Stimulated activated naive CD8-positive, alpha-beta T cell treated with anti-CD3 and anti-CD28 coated beads, Interleukin-15, Interleukin-2, amounts not matched to agents 100 U/mL and 50 U/mL, for 24 hours (primary cell): ENCODE results near the gene RTN3.
"Not testable (repeated sequence)": the region's sequence is repeated elsewhere in the genome, so short reads cannot be mapped to it uniquely, and the experiment has no call there.

Experiments used
- ATAC-seq: fragments of 150-1000 bp; cut with Tn5 transposase; one replicate; pipeline ENCODE4 v1.10.0; 2021
- DNase-seq: peaks from one replicate; pipeline ENCODE4 v3.0.0; 2021

The RTN3 gene

DNA sequence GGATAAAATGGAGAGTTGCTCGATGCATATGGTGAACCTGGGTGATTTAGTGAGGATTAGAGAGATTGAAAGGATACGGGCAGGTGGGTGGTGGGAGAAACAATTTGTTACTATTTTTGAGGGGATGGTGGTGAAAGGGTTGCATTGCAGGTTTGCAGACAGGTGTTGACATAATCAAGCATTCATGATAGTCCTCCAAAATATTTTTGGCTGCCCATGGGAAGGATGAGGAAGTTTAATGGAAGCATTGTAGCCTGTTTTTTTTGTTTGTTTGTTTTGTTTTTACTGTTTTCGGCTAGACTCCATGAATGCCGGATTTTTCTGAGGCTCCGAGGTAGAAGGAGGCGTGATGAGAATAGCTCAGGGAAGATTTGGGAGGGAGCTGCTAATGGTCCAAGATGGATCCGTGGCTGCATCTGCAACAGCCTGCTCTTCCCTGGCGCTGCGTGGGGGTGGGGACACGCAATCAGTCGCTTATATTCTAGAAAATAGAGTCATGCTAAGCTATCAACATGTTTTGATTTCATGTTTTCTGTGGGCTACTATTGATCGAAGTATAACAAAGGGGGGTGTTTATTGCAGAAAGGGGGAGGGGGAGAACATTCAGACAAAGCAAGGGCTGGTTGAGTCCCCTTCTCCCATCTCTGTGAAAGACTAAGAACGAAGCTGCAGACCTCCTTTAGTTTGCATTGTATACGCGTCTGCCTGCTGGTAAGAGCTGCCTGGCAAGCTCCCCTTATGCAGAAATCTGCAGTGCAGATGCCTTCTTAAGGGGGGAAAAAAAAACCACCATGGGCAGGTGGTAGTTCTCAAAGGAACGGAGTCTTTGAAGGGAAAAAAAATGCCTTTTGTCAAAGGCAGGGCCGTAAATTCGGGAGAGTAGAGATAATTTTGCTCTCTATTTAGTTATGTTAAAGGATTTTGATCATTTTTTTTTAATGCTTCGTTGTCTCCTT is 1.0 kb downstream of the RTN3 start:
- peak; percentile 32 for DNase-seq
- ATAC-seq: no peak

GRCh38 chr11:63683133-63683991 is 2.1 kb downstream of the RTN3 start:
- ATAC-seq (no peak), DNase-seq (no peak)

DNA sequence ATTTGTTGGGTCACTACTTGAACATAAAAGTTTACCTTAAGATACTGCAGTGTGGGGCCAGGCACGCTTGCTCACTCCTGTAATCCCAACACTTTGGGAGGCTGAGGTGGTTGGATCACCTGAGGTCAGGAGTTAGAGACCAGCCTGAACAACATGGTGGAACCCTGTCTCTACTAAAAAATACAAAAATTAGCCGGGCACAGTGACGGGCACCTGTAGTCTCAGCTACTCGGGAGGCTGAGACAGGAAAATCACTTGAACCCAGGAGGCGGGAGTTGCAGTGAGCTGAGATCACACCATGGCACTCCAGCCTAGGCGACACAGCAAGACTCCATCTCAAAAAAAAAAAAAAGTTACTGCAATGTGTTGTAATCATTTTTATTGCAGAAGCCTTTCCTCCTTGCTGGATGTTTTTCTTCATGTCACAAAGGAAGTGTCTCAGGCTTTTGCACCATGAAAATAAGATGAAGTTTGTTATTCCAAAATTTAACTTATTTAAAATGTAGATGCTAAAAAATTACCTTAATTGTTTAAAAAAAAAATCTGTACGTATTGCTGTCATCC is 3.9 kb downstream of the RTN3 start:
- not testable (repeated sequence) for DNase-seq, ATAC-seq

DNA sequence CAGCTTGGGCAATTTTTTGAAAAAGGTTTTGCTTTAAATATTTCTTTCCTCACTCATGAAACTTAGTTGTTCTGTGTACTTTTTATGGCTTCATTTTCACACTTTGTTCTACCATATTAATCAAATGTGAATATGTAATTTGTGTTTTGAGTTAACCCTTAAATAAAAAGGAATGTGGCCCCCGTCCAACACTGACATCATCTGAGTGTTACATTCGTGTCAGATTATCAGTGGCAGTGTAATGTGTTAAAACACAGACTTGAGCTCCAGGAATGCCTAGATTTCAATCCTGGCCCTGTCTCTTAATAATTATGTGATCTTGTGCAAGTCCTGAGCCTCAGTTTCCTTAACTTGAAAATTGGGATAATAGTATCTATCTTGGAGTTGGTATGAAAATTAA is 5.6 kb downstream of the RTN3 start:
- no peak for ATAC-seq
- DNase-seq: no peak

GRCh38 chr11:63687845-63688244 is 6.5 kb downstream of the RTN3 start:
- DNase-seq: peak; percentile 28
- ATAC-seq: peak; percentile 98

- no peak for DNase-seq
Measured at GRCh38 chr11:63694596-63694995, 13.3 kb downstream of the RTN3 start.

GRCh38 chr11:63698976-63699733 is 17.9 kb downstream of the RTN3 start:
- ATAC-seq (no peak), DNase-seq (no peak)

More at GRCh38 chr11:63694596-63694995, 13.3 kb downstream of the RTN3 start:
- no peak for ATAC-seq

GRCh38 chr11:63699896-63700295 is 18.6 kb downstream of the RTN3 start:
- ATAC-seq: no peak
- no peak for DNase-seq

- no peak for DNase-seq
- ATAC-seq: no peak
Measured at GRCh38 chr11:63705526-63705925, 24.2 kb downstream of the RTN3 start.

DNA sequence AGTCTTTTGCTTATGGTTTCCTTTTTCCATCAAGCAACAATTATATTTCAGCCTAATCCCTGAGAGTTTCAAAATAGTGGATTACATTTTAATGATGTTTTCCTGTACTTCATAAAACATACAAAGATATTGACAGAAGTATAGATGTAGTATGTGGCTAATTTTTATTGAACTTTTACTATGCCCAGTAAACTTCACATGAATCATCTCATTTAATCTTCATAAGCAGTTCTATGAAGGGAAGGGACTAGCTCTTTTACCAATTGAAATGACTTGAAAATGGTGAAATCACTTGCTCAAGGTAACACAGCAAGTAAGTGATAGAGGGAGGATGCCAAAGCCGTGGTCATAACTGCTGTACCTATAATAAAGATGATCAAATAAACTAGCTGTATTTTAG is 27.5 kb downstream of the RTN3 start:
- DNase-seq (no peak), ATAC-seq (no peak)

DNA sequence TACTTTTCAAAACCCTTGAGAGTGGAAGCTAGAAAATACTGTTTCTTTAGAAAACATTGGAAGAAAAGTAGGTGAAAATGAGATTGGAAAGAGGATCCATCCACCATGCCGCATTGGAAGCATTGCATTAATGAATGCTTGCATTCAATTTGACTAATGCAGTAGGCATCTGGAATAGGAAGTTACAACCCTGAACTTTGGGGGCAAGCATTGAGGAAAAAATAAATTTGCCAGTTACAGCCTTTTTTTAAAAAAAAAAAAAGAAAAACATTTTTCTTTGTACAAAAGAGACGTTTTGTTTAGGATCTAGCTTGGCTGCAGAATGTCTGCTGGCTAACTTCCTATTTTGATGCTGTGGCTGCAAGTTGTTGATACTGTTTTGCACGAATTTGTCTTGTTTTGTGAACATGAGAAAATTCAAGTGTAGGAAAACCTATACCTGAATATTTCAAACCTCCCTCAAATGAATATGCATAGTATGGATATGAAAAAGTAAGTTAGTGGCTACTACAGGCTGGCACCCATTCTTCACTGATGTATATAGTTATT is 28.1 kb downstream of the RTN3 start:
- DNase-seq (no peak), ATAC-seq (no peak)

- ATAC-seq: no peak
- DNase-seq: no peak
Measured at GRCh38 chr11:63710476-63711217, 29.3 kb downstream of the RTN3 start.

DNA sequence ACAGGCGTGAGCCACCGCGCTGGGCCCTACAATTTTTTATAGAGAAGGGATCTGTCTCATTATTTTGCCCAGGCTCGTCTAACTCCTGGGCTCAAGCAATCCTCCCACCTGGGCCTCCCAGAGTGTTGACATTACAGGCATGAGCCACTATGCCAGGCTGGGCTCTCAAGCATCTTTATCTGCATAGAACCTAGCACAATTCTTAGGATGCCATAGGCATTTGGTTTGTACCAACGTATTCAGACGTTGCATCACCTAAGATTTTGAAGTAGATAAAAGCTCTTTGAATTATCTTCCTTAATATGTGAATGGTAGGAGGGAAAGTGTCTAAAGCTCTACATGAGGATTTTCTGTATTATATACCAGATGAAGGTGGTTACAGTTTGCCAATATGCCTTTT is 30.5 kb downstream of the RTN3 start:
- DNase-seq: no peak
- ATAC-seq: no peak

DNA sequence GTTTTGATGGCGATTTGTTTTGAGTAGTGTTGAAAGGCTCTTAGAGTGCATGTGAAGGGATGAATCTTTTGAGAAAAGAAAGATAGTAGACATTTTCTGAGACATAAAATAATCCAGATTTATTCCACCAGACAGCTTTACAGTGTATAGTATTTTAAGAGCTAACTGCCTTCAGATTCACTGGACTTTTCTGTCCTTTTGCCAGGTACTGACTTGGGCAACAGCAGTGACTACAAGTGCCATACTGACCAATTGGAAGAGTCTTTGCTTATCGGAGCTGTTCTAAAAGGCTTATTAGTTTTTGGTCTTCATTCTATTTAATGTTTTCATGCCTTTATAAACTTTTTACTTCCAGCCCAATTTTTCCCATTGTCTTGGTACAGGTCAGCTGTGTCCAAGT is 32.5 kb downstream of the RTN3 start:
- ATAC-seq: no peak
- DNase-seq: no peak

DNA sequence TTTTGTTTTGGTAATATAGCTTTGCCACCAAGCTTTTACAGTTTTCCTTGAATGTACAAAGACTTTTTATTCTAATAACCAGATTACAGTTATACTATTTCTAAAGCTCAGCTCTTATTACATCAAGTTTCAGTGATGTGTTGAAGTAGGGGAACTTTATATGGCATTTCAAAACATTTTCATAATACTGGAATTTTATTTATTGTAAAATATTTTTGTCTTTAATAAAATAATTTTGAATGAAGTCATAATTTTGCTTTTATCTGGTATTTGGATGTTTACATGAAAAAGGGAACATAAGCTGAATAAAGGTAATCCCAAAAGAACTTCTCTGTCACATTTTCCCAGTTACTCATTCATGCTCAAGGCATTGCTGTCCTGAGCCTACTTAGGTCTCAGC is 34.7 kb downstream of the RTN3 start:
- no peak for DNase-seq

DNA sequence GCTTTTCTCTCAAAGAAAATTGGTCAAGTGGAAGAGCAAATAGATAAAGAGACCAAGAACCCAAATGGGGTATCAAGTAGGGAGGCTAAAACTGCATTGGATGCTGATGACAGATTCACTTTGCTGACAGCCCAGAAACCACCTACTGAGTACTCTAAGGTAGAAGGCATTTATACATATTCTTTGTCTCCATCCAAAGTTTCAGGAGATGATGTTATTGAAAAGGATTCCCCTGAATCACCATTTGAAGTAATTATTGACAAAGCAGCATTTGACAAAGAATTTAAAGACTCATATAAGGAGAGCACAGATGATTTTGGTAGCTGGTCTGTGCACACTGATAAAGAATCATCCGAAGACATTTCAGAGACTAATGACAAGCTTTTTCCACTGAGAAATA is 37.7 kb downstream of the RTN3 start:
- ATAC-seq (no peak), DNase-seq (no peak)

More for the DNA sequence above, 34.7 kb downstream of the RTN3 start:
- ATAC-seq: no peak

DNA sequence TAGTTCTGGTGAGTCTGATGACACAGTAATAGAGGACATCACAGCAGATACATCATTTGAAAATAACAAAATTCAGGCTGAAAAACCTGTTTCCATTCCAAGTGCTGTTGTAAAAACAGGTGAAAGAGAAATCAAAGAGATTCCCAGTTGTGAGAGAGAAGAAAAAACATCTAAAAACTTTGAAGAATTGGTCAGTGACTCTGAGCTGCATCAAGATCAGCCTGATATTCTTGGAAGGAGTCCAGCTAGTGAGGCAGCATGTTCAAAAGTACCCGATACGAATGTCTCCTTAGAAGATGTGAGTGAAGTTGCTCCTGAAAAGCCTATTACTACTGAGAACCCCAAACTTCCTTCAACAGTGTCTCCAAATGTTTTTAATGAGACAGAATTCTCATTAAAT is 38.7 kb downstream of the RTN3 start:
- ATAC-seq (no peak), DNase-seq (no peak)

GRCh38 chr11:63720611-63721010 is 39.3 kb downstream of the RTN3 start:
- no peak for ATAC-seq
- DNase-seq: no peak

GRCh38 chr11:63729326-63729725 is 48.0 kb downstream of the RTN3 start:
- ATAC-seq: no peak
- no peak for DNase-seq

DNA sequence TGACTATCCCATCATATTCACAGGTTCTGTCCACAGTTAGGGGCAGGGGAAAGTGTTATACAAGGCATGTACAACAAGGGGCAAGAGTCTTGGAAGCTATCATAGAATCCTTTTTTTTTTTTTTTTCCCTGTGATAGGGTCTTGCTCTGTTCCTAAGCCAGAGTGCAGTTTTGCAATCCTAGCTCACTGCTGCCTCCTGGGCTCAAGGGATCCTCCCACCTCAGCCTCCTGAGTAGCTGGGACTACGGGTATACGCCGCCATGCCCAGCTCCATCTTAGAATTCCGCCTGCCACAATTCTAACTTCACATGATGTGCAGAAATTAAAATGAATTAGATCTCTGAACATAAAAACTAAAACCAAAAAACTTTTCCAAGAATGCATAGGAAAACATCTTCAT is 55.6 kb downstream of the RTN3 start:
- no peak for DNase-seq
- no peak for ATAC-seq

DNA sequence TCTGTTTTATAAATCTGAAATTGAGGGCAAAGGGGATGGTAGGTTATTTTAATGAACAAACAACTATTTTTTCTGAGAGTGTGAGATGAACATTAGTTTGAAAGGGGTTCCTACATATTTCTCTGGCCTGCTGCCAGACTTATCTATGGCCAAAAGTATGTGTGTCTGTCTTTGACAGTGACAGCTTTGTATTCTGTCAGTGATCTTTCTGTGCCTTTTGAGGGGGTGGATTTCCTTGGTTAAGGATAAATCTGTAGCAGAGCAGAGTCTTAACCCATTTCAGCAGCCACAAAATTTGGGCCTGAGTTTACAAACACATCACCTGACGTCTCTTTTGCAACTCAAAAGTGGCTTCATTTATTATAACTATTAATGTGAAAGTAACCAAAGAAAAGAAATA is 56.4 kb downstream of the RTN3 start:
- ATAC-seq (no peak), DNase-seq (no peak)
